RWPE1 (cell line): Measurements from ENCODE around the gene STAT5B.
"Not testable (repeated sequence)": the region's sequence is repeated elsewhere in the genome, so short reads cannot be mapped to it uniquely, and the experiment has no call there.

Source experiments
- CTCF ChIA-PET: fragments of 350-600 bp; sonication (Branson Sonifier 250); formaldehyde crosslinking; extraction: SDS; loops from one replicate; lab custom pipeline; 2021; lab: Yijun Ruan, JAX
- POLR2A ChIA-PET: fragments of 400-600 bp; formaldehyde crosslinking; extraction: SDS; loops from one replicate; lab custom pipeline; 2020; ENCODE audit warnings: antibody characterized with exemption; ENCODE audit not compliant: low non-redundant PET; lab: Yijun Ruan, JAX
- DNase-seq: peaks from one replicate; pipeline ENCODE4 v3.0.0; 2012; ENCODE audit warnings: low spot score
- H3K27ac ChIP-seq: fragments of 450-650 bp; 2 replicates; pipeline ENCODE4 v1.5.1; 2017
- TF ChIP-seq, protein P1 (sequence below): fragments of 450-650 bp; conservative IDR thresholded peaks from 2 replicates; pipeline ENCODE4 v1.5.1; 2017; ENCODE audit warnings: low read depth, mild to moderate bottlenecking

The STAT5B gene

GRCh38 chr17:42309142-42309541, 33.0 kb upstream of the STAT5B start:
- no peak for DNase-seq
- TF ChIP-seq, protein P1, sequence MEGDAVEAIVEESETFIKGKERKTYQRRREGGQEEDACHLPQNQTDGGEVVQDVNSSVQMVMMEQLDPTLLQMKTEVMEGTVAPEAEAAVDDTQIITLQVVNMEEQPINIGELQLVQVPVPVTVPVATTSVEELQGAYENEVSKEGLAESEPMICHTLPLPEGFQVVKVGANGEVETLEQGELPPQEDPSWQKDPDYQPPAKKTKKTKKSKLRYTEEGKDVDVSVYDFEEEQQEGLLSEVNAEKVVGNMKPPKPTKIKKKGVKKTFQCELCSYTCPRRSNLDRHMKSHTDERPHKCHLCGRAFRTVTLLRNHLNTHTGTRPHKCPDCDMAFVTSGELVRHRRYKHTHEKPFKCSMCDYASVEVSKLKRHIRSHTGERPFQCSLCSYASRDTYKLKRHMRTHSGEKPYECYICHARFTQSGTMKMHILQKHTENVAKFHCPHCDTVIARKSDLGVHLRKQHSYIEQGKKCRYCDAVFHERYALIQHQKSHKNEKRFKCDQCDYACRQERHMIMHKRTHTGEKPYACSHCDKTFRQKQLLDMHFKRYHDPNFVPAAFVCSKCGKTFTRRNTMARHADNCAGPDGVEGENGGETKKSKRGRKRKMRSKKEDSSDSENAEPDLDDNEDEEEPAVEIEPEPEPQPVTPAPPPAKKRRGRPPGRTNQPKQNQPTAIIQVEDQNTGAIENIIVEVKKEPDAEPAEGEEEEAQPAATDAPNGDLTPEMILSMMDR, result no peak
- ChIA-PET POLR2A (no interaction called here), CTCF (interaction anchor here (0.5 to 1.0 kb wide), 2 partner anchors 218 to 428 kb away, joined by 3 to 5 read pairs; no protein-coding TSS in a partner anchor)
- no peak overlapping the region for H3K27ac ChIP-seq

- CTCF ChIA-PET, result interaction anchor here (0.5 kb wide), 1 partner anchor 429 kb away, joined by 3 read pairs; no protein-coding TSS in a partner anchor
- no peak for DNase-seq
These were observed 32.3 kb upstream of the STAT5B start for GRCh38 chr17:42308446-42308845.

GRCh38 chr17:42307362-42307927, 31.3 kb upstream of the STAT5B start:
- POLR2A ChIA-PET, result no interaction called here
- H3K27ac ChIP-seq, result no peak overlapping the region
- DNase-seq, result no peak
- TF ChIP-seq, protein P1, result no peak
- CTCF ChIA-PET, result interaction anchor here (0.6 kb wide), 1 partner anchor 111 kb away, joined by 3 read pairs; no protein-coding TSS in a partner anchor

More at GRCh38 chr17:42308446-42308845, 32.3 kb upstream of the STAT5B start:
- no peak overlapping the region for H3K27ac ChIP-seq
- TF ChIP-seq, protein P1, result no peak
- POLR2A ChIA-PET, result no interaction called here

DNA sequence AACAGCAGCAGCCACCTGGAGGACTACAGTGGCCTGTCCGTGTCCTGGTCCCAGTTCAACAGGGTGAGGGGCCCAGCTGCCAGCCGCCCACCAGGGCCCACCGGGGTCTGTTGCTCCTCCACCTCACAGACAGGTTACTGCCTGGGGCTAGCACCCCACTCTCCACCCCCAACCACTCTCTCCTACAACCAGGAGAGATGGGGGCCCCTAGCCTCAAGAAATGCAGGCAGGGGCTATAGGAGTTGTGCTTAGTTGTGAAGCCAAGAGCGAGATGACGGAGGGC, 30.1 kb upstream of the STAT5B start:
- POLR2A ChIA-PET, result no interaction called here
- DNase-seq, result no peak
- TF ChIP-seq, protein P1, result no peak
- CTCF ChIA-PET, result no interaction called here
- no peak overlapping the region for H3K27ac ChIP-seq

DNA sequence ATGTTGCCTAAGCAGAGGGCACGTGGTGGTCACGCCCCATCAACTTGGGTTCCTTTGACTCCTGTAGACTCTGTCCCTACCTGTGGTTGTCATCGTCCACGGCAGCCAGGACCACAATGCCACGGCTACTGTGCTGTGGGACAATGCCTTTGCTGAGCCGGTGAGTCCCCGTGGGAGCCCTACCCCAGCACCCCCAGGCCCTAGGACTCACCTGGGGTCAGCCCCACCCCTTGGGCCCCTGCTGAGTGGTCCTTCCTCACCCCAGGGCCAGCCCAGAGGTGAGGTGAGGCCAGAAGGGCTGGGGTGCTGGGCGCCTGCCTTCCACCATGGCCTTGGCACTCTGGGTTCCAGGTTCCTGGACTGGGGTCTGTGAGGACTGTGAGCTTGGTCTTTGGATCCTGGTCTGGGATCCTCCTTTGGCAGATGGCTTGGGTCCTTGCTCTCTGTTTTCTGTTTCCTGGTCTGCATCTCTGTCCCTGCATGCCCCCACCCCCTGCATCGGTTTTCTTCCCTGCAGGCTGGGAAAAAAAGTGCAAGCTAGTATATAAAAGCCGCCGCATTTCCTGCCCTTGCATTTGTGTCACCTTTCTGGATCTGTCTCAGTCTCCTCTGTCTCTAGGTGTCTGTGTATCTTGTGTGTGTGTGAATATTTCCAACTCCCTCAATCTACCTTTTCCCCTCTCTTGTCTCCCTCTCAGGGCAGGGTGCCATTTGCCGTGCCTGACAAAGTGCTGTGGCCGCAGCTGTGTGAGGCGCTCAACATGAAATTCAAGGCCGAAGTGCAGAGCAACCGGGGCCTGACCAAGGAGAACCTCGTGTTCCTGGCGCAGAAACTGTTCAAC, 29.6 kb upstream of the STAT5B start:
- no peak for DNase-seq
- ChIA-PET POLR2A (no interaction called here), CTCF (interaction anchor here (0.6 to 1.0 kb wide), 2 partner anchors 11 to 17 kb away, joined by 3 read pairs; no protein-coding TSS in a partner anchor)
- TF ChIP-seq, protein P1, result no peak
- H3K27ac ChIP-seq, result no peak overlapping the region

DNA sequence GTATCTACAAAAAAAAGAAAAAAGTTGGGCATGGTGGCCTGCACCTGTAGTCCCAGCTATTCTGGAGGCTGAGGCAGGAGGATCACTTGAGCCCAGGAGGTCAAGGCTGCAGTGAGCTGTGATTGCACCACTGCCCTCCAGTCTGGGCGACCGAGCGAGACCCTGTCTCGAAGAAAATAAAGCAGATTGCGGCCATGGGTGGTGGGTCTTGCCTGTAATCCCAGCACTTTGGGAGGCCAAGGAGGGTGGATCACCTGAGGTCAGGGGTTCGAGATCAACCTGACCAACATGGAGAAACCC, 28.8 kb upstream of the STAT5B start:
- H3K27ac ChIP-seq, POLR2A ChIA-PET, DNase-seq: not testable (repeated sequence)
- CTCF ChIA-PET, result interaction anchor here (0.6 to 1.0 kb wide), 2 partner anchors 11 to 17 kb away, joined by 3 read pairs; no protein-coding TSS in a partner anchor
